ENCODE results near the gene KCNA3. TPM values are rescaled to one million over a fixed set of nuclear protein-coding genes. Genes with fewer than 3 reads are reported as not detected.
"Not testable (repeated sequence)": the region's sequence is repeated elsewhere in the genome, so short reads cannot be mapped to it uniquely, and the experiment has no call there.

Gene KCNA3
- total RNA-seq, 3 donors from 2014 or later: 23.8 to 32.3 (median 27.4) TPM

DNA sequence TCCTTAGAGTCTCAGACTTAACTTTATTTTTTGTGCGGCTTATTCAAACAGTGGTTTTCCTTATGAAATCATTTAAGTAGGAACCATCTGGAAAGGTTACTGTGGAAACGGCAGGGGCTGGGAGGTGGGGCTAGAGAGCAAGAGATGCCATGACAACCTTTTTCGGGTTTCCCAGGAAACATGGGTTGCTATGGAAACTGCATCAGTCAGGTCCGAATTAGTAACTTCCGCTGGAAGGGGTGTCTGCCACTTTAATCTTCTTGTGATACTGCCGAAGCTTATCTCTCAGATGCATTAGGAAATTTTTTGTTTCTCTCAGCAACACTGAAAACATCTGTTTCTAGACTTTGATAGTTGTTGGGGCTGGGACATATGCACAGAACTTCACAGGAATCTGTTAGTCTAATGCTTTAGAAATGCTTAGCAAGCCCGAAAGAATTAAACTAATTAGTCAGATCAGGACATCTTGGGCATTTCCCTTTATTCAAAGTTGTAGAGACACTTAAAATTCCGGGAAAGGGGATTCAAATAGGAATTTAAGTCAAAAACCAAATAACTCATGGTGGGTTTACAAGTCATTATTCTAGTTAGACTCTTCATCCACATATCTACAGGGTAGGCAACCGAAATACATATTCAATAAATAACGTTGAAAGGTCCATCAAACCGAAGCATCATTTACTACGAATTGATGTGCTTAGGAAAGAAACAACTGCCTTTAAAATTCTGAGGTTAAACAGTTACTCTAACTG, 2.6 kb downstream of the KCNA3 start:
- H3K4me1 Mint-ChIP-seq (ENCODE audit: low read depth): peaks cover 58% of the 10 kb centered on the region
- H3K4me3 Mint-ChIP-seq: peak overlapping the region; percentile 95
- H3K27me3 Mint-ChIP-seq (ENCODE audit: low read depth): no peaks in the 10 kb centered on the region
- DNase-seq: peak; percentile 61
- ATAC-seq: peak; percentile 51 to 53
- H3K9me3 Mint-ChIP-seq: no peaks in the 10 kb centered on the region
- H3K36me3 Mint-ChIP-seq (ENCODE audit: insufficient read depth): peaks cover 5% of the 10 kb centered on the region

DNA sequence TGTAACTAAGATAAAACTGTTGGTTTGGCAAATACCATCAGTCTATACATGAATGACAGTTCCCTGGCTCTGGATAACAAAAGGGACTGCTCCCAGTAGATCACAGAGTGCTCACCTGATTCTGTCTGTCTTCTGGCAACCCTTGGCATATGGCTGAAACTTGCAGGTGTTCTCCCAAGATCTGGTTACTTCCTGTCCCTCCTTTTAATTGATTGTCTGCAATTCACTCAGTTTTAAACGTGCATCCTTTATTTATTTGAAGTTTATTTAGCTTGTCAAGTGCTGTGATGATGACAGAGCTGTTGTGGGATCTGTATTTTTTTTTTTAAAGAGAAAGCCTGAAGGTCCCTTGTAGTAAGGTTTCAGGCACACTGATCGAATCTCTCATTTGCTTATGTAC, 3.4 kb downstream of the KCNA3 start:
- H3K36me3 Mint-ChIP-seq (ENCODE audit: insufficient read depth): peaks cover 5% of the 10 kb centered on the region
- DNase-seq: no peak

DNA sequence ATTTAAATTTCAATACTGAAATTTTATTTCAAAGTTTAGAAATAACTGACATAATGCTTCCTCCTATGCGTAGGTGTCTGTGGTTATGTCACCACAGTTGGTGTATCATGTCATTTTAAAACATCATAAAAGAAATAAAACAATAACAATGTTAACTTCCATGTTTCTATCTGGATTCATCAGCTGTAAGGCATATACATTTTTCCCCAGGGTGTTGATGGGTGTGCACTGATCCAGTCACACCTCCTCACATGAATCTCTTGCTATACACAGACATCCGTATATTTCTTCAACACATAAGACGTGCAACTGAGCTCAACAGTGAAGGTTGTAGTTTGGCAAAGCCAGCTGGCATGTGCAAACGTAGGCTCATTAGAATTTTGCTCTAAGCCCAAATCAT, 6.2 kb downstream of the KCNA3 start:
- Mint-ChIP-seq H3K27me3 (ENCODE audit: low read depth) (no peaks in the 10 kb centered on the region), H3K36me3 (ENCODE audit: insufficient read depth) (peaks cover 5% of the 10 kb centered on the region), H3K4me1 (ENCODE audit: low read depth) (peaks cover 40% of the 10 kb centered on the region), H3K9me3 (no peaks in the 10 kb centered on the region), H3K4me3 (peak overlapping the region; percentile 74)
- no peak for ATAC-seq
- DNase-seq: no peak

More for the DNA sequence above, 3.4 kb downstream of the KCNA3 start:
- no peak for ATAC-seq
- Mint-ChIP-seq H3K4me1 (ENCODE audit: low read depth) (peaks cover 52% of the 10 kb centered on the region), H3K27me3 (ENCODE audit: low read depth) (no peaks in the 10 kb centered on the region), H3K9me3 (no peaks in the 10 kb centered on the region), H3K4me3 (peak overlapping the region; percentile 95)

DNA sequence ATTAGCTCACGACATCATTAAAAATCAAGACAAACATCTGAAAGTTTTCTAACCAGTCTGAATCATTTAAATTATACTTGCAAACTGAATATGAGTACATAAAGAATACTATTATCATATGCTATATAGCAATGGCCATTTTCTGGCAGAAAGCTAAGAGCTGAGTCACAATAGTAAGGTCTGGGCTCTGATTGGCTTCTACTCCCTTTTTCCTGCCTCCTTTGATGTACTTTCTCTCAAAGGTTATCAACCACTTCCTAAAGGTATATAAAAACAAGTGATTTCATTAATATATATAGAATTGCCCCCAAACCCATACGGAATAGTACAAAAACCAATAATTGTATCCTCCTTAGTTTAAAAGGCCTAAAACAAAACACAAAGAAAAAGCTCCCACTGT, 7.0 kb downstream of the KCNA3 start:
- Mint-ChIP-seq H3K4me3 (peak overlapping the region; percentile 49), H3K9me3 (no peaks in the 10 kb centered on the region), H3K36me3 (ENCODE audit: insufficient read depth) (peaks cover 4% of the 10 kb centered on the region), H3K4me1 (ENCODE audit: low read depth) (peaks cover 42% of the 10 kb centered on the region), H3K27me3 (ENCODE audit: low read depth) (no peaks in the 10 kb centered on the region)
- ATAC-seq: no peak
- DNase-seq: no peak

DNA sequence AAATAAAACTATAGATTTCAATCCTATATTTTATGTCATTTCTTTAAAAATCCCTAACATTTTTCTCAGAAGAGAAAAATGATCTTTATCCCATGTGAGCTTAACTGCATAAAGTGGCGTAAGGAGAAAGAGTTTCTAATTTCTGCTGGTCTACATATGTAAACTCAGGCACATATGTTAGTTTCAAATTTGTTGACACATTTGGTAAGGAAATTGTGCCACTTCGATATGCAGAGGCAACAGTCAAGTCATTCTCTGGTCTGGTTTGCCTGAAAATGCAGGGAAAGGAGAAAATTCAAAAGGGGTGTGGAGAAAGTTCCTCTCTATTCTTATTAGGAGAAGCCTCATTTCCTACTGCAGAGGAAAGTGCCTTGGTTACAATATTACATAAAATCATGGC, 11.5 kb downstream of the KCNA3 start:
- Mint-ChIP-seq H3K9me3 (no peaks in the 10 kb centered on the region), H3K4me1 (ENCODE audit: low read depth) (peaks cover 20% of the 10 kb centered on the region), H3K27me3 (ENCODE audit: low read depth) (no peaks in the 10 kb centered on the region), H3K36me3 (ENCODE audit: insufficient read depth) (peaks cover 21% of the 10 kb centered on the region), H3K4me3 (no peak overlapping the region)
- no peak for ATAC-seq
- no peak for DNase-seq

DNA sequence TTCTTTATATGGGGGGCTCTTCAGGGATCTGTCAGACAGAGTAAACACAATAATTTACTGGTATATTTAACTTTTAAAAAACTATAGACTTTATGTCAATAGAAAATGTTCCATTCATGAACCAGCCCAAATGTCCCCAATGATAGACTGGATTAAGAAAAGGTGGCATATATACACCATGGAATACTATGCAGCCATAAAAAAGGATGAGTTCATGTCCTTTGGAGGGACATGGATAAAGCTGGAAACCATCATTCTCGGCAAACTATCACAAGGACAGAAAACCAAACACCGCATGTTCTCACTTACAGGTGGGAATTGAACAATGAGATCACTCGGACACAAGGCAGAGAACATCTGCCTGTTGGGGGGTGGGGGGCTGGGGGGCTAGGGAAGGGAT, 15.2 kb downstream of the KCNA3 start:
- DNase-seq; H3K27me3 Mint-ChIP-seq (ENCODE audit: low read depth); H3K9me3 Mint-ChIP-seq; ATAC-seq; H3K4me3 Mint-ChIP-seq: not testable (repeated sequence)
- Mint-ChIP-seq H3K36me3 (ENCODE audit: insufficient read depth) (peaks cover 31% of the 10 kb centered on the region), H3K4me1 (ENCODE audit: low read depth) (peaks cover 47% of the 10 kb centered on the region)

DNA sequence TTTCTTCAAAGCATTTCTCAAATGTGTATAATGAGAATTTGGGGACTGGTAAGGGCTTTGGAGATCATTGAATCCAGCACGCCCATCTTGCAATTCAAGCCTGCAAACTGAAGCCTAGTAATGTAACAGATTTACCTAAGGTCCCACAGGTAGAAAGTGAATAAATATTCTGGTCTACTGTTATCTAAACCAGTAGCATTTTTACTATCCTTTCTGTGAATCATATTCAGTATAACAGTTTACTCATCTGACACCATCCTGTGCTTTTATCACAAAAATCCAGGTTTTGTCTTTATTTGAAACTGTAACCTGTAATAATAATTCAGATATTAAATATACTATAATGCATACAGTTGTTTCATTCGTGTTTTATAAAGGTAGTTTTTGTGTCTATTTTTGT, 17.4 kb downstream of the KCNA3 start:
- Mint-ChIP-seq H3K9me3 (no peaks in the 10 kb centered on the region), H3K27me3 (ENCODE audit: low read depth) (no peaks in the 10 kb centered on the region), H3K4me1 (ENCODE audit: low read depth) (peaks cover 44% of the 10 kb centered on the region), H3K36me3 (ENCODE audit: insufficient read depth) (peaks cover 37% of the 10 kb centered on the region), H3K4me3 (no peak overlapping the region)
- ATAC-seq (peak in 1 of 2 donors; percentile 61), DNase-seq (no peak)

DNA sequence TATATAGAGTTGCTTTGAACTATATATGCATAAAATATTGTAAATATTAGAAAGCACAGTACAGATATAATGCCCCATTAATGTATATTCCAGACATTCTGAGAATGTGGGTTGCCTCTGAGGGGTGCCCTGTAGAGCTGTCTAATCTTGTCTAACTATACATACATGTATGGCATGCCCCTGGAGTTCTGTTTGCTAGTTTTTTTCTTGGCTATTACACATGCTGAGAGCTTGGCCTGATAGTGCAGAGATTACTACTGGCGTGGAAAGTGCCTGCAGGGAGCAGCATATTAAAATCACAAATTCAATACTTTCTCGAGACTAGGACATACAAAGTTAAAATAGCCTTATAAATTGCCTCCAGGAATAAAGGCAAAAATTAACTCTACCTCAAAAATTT, 24.1 kb downstream of the KCNA3 start:
- DNase-seq: no peak
- H3K4me1 Mint-ChIP-seq (ENCODE audit: low read depth): peaks cover 25% of the 10 kb centered on the region
- no peak overlapping the region for H3K4me3 Mint-ChIP-seq
- H3K9me3 Mint-ChIP-seq: no peaks in the 10 kb centered on the region
- no peak for ATAC-seq
- H3K36me3 Mint-ChIP-seq (ENCODE audit: insufficient read depth): peaks cover 8% of the 10 kb centered on the region
- no peaks in the 10 kb centered on the region for H3K27me3 Mint-ChIP-seq (ENCODE audit: low read depth)

DNA sequence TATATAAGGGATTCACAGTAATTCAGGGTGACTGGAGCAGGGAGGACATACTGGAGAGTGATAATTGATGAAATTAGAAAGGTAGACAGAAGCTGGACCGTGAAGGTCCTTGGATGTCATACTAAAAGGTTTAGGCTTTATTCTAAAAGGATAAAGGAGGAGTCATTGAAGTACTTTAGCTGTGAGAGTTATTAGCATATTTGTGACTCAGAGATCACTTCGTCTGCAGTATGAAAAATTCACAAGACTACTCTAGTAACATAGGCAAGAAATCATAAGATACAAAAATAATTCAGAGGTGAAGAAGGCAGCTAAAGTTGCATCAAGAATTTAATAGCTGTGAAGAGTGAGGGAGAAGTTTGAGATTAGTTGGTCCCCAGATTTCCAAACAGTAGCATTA, 26.3 kb downstream of the KCNA3 start:
- DNase-seq (no peak), ATAC-seq (peak; percentile 33 to 42)
- Mint-ChIP-seq H3K36me3 (ENCODE audit: insufficient read depth) (peaks cover 6% of the 10 kb centered on the region), H3K4me3 (no peak overlapping the region), H3K9me3 (no peaks in the 10 kb centered on the region), H3K27me3 (ENCODE audit: low read depth) (no peaks in the 10 kb centered on the region), H3K4me1 (ENCODE audit: low read depth) (peaks cover 34% of the 10 kb centered on the region)

DNA sequence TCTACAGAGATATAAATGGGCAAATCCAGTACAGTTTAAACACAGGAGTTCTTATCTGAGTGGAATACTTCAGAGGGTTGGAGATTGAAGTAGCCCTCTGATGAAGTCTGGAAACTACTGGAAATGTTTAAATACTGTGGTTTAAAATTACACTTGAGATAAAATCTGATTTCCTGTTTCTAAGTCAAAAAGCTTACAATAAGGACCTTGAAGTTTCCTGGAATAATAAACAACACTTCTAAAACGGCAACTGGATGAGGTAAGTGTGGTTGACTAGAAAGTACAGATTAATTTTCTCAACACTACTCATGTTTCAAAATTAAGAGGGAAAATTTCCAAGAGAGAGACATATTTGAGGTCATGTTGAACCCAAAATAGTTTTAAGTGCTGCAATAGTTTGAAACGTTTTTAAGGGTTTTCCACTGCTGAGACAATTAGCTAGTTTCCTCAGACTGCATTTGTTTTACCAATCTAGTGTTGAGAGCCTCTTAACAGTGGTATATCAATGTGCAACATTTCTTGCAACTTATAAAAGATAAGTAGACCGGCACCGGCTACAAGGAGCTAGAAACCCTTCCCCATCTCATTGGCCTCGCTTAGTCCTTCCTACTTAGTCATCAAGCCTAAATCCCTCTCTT, 27.4 kb downstream of the KCNA3 start:
- Mint-ChIP-seq H3K9me3 (no peaks in the 10 kb centered on the region), H3K4me3 (no peak overlapping the region), H3K36me3 (ENCODE audit: insufficient read depth) (peaks cover 2% of the 10 kb centered on the region), H3K27me3 (ENCODE audit: low read depth) (no peaks in the 10 kb centered on the region), H3K4me1 (ENCODE audit: low read depth) (peaks cover 40% of the 10 kb centered on the region)
- ATAC-seq: peak; percentile 75 to 76
- no peak for DNase-seq

DNA sequence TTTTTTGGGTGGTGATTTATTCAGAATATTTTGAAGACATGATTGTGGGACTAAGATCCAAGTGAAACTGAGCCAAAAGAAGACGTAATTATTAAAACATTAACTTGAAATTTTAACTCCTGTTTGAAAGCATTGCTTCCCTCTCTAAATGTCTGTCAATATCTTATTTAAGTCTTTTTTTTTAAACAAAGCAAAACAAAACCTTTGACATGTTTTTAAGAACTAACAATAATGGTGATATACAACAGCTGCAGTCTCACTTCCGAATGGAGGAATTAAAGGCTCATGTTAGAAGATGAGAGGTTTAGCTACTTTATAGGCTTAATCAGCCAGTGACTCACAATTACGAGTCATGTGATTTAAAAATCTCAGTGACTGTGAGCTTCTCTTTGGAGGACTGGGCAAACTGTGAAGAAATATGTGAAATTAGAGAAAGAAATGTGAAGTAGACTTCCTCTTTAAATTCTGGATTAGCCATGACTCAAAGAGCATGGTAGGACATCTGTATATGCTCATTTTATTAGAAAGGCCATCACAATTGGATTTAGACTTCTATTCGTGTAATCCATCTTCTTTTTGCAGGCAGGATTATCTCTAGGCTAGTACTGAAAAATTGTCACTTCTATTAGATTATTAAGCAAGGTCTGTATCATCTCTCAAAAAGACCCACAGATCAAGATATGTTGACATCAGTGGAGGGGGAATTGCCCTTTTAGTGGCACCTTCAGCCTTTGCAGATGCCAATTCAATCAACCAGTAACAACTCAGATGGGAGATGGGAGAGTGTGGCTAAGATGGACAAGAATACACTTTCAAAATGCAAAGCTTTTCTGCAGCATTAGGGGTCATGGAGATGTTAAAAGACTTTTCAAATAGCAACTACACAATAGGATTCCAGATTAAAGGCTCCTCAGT, 28.7 kb downstream of the KCNA3 start:
- H3K27me3 Mint-ChIP-seq (ENCODE audit: low read depth): no peaks in the 10 kb centered on the region
- DNase-seq (no peak), ATAC-seq (peak; percentile 36 to 60)
- H3K36me3 Mint-ChIP-seq (ENCODE audit: insufficient read depth): no peaks in the 10 kb centered on the region
- H3K4me3 Mint-ChIP-seq: peak overlapping the region; percentile 6
- peaks cover 3% of the 10 kb centered on the region for H3K9me3 Mint-ChIP-seq
- H3K4me1 Mint-ChIP-seq (ENCODE audit: low read depth): peaks cover 46% of the 10 kb centered on the region

DNA sequence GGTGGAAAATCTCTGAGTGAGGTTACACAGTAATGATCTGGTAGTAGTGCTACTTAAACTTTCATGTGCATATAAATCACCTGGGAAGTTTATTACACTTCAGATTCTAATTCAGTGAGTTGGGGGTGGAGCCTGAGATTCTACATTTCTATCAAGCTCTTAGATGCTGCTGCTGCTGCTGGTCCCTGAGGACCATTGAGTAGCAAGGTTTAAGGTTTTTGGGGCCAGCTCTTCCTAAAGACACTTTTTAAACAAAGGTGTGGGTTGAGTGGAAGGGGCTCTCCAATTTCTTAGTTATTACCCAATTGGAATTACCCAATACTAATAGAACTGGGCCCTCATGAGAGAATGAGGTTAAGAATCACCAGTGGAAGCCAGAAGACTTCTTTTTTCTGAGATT, 29.5 kb downstream of the KCNA3 start:
- ATAC-seq (no peak), DNase-seq (no peak)
- Mint-ChIP-seq H3K4me3 (no peak overlapping the region), H3K9me3 (peaks cover 6% of the 10 kb centered on the region), H3K4me1 (ENCODE audit: low read depth) (peaks cover 45% of the 10 kb centered on the region), H3K27me3 (ENCODE audit: low read depth) (no peaks in the 10 kb centered on the region), H3K36me3 (ENCODE audit: insufficient read depth) (no peaks in the 10 kb centered on the region)

DNA sequence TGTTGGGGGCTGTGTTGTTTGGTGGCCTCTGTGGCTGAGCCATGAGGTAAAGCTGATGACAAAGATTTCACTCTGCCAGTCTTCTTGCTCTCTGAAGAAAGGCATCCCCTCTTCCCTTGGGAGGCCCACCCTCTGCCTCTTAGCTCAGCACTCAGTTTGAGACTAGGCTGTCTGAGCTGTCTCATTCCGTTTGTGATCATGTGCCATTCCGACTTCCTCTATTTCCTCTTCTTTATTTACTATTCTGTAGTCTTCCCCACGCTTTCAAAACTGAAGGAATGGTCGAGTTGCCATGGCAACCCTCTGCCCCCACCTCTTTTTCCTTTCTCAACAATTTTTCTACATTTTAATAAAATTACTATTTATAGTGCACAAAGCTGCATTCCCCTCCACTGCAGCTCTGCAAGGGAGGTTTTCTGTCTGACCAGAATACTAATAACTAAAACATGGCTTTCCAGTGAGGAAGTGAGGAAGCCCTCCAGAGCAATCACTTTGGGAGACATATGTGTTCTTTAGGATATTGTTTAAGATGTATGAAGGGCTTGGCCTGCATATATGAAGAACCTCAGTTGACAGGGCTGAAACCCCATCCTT, 30.8 kb downstream of the KCNA3 start:
- H3K9me3 Mint-ChIP-seq: peaks cover 10% of the 10 kb centered on the region
- ATAC-seq: no peak
- H3K36me3 Mint-ChIP-seq (ENCODE audit: insufficient read depth): no peaks in the 10 kb centered on the region
- no peaks in the 10 kb centered on the region for H3K27me3 Mint-ChIP-seq (ENCODE audit: low read depth)
- no peak for DNase-seq
- H3K4me1 Mint-ChIP-seq (ENCODE audit: low read depth): peaks cover 58% of the 10 kb centered on the region
- H3K4me3 Mint-ChIP-seq: no peak overlapping the region

DNA sequence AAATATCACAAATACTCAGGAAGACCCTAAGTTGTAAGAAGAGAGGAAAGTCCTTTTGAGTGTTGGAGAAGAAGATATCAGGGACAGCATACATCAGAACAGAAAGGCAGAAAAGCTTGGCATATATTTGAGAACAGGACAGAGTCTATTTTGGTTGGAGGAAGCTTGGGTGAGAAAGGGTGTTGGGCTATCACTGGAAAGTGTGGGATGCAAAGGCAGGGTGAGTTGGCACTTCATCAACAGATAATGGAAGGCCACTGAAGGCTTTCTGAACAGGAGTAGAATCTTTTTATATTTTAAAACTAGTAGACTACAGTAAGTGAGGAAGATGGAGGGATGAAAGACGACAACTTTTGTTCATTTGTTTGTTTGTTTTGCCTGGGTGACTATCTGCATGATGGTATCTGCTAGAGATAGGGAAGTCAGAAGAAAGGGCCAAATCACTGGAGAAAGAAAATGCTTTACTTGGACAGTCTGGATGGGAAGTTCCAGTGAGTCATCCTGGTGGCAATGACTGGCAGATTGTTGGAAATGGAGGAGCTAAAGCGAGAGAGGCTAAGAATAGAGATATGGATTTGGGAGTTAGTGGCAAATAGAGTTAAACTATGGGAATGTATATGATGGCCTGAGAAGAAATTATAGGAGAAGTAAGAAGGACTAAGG, 34.9 kb downstream of the KCNA3 start:
- H3K4me1 Mint-ChIP-seq (ENCODE audit: low read depth): peaks cover 72% of the 10 kb centered on the region
- ATAC-seq: no peak
- DNase-seq: no peak
- H3K36me3 Mint-ChIP-seq (ENCODE audit: insufficient read depth): no peaks in the 10 kb centered on the region
- H3K27me3 Mint-ChIP-seq (ENCODE audit: low read depth): no peaks in the 10 kb centered on the region
- H3K4me3 Mint-ChIP-seq: no peak overlapping the region
- peaks cover 10% of the 10 kb centered on the region for H3K9me3 Mint-ChIP-seq

Measured in activated T-cell treated with anti-CD3 and anti-CD28 coated beads, Interleukin-2, amount 50 U/mL, for 4 hours (primary cell).